Measurements from ENCODE around the gene NAXD. TPM values are rescaled to one million over a fixed set of nuclear protein-coding genes. Genes with fewer than 3 reads are reported as not detected.

Gene NAXD
- total RNA-seq, 4 donors from 2014 or later: 29.5 to 45.3 (median 36.0) TPM

GRCh38 chr13:110582421-110582954, 32.9 kb upstream of the NAXD start:
- Histone ChIP-seq H3K4me1 (no peaks in the 10 kb centered on the region), H3K27me3 (peaks cover 5% of the 10 kb centered on the region), H3K9me3 (no peaks in the 10 kb centered on the region), H3K27ac (no peak overlapping the region), H3K4me3 (no peak overlapping the region), H3K36me3 (no peaks in the 10 kb centered on the region)
- no peak for ATAC-seq
- 76 to 87% methylated on average over 10 to 11 of the region's 13 CpGs for WGBS, 2 donors (ENCODE audit: low coverage in 1 of 2)
- TF ChIP-seq POLR2A (IDR thresholded peaks at IDR 0.05): no peak
- TF ChIP-seq CTCF (IDR thresholded peaks at IDR 0.05): no peak
- no peak for TF ChIP-seq EP300 (IDR thresholded peaks at IDR 0.05)
- TF ChIP-seq POLR2AphosphoS5 (IDR thresholded peaks at IDR 0.05): no peak

- Histone ChIP-seq H3K27me3 (peaks cover 4% of the 10 kb centered on the region), H3K4me1 (no peaks in the 10 kb centered on the region), H3K27ac (no peak overlapping the region), H3K4me3 (no peak overlapping the region), H3K9me3 (no peaks in the 10 kb centered on the region), H3K36me3 (no peaks in the 10 kb centered on the region)
- no peak for ATAC-seq
- TF ChIP-seq POLR2AphosphoS5 (IDR thresholded peaks at IDR 0.05) (no peak), CTCF (IDR thresholded peaks at IDR 0.05) (no peak), POLR2A (IDR thresholded peaks at IDR 0.05) (no peak), EP300 (IDR thresholded peaks at IDR 0.05) (no peak)
- WGBS, 2 donors (ENCODE audit: low coverage in 1 of 2): 63 to 82% methylated on average over 4 to 9 of the region's 13 CpGs
Observed at GRCh38 chr13:110583178-110583865, 32.0 kb upstream of the NAXD start.

GRCh38 chr13:110589793-110590390, 25.5 kb upstream of the NAXD start:
- Histone ChIP-seq H3K27ac (no peak overlapping the region), H3K36me3 (no peaks in the 10 kb centered on the region), H3K9me3 (no peaks in the 10 kb centered on the region), H3K4me1 (peaks cover 0 to 4% (median 0%) of the 10 kb centered on the region in 3 donors), H3K27me3 (no peaks in the 10 kb centered on the region), H3K4me3 (no peak overlapping the region)
- no peak for ATAC-seq
- no peak for TF ChIP-seq POLR2AphosphoS5 (IDR thresholded peaks at IDR 0.05)
- TF ChIP-seq EP300 (IDR thresholded peaks at IDR 0.05): no peak
- TF ChIP-seq POLR2A (IDR thresholded peaks at IDR 0.05): no peak
- TF ChIP-seq CTCF (IDR thresholded peaks at IDR 0.05): no peak
- WGBS, 2 donors (ENCODE audit: low coverage in 1 of 2): 52 to 56% methylated on average over 2 of the region's 3 CpGs

GRCh38 chr13:110590577-110590976, 24.8 kb upstream of the NAXD start:
- TF ChIP-seq POLR2A (IDR thresholded peaks at IDR 0.05): no peak
- no peak for TF ChIP-seq CTCF (IDR thresholded peaks at IDR 0.05)
- TF ChIP-seq POLR2AphosphoS5 (IDR thresholded peaks at IDR 0.05): no peak
- no peak for TF ChIP-seq EP300 (IDR thresholded peaks at IDR 0.05)
- WGBS, 2 donors (ENCODE audit: low coverage in 1 of 2): 66% methylated on average over 5 of the region's 6 CpGs; no CpG with 5 or more reads in 1 of the 2 donors
- Histone ChIP-seq H3K27me3 (no peaks in the 10 kb centered on the region), H3K36me3 (no peaks in the 10 kb centered on the region), H3K27ac (no peak overlapping the region), H3K4me1 (peaks cover 0 to 4% (median 0%) of the 10 kb centered on the region in 3 donors), H3K9me3 (no peaks in the 10 kb centered on the region), H3K4me3 (no peak overlapping the region)
- ATAC-seq: no peak

Data from gastroesophageal sphincter (tissue), 4 donors.